ENCODE measurements around the gene MOGAT3. TPM values are rescaled to one million over a fixed set of nuclear protein-coding genes. Genes with fewer than 3 reads are reported as not detected.

Gene MOGAT3
- total RNA-seq, 2 donors from 2014 or later: not detected

DNA sequence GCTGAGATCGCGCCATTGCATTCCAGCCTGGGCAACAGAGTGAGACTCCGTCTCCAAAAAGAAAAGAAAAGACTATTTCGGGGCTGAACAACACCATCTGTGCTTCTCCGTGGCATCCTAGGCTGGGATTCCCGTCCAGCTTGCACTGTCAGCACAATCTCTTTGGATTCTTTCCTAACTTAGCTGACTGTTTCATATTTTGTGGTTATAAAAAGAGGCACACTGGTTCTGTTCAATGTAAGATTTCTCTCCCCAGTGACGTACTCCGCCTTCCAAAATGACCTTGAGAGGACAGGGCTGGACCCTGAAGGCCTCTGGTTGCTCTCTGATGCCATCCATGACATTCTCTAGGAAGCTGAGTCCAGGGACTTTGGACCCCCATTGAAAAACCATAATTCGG, 25.9 kb upstream of the MOGAT3 start:
- Histone ChIP-seq H3K36me3 (peaks cover 43% of the 10 kb centered on the region), H3K27ac (no peak overlapping the region), H3K9me3 (no peaks in the 10 kb centered on the region), H3K4me1 (peaks cover 0 to 4% of the 10 kb centered on the region in 2 donors), H3K4me3 (no peak overlapping the region), H3K27me3 (no peaks in the 10 kb centered on the region)
- no peak for DNase-seq (ENCODE audit: low spot score)
- TF ChIP-seq, protein P1, sequence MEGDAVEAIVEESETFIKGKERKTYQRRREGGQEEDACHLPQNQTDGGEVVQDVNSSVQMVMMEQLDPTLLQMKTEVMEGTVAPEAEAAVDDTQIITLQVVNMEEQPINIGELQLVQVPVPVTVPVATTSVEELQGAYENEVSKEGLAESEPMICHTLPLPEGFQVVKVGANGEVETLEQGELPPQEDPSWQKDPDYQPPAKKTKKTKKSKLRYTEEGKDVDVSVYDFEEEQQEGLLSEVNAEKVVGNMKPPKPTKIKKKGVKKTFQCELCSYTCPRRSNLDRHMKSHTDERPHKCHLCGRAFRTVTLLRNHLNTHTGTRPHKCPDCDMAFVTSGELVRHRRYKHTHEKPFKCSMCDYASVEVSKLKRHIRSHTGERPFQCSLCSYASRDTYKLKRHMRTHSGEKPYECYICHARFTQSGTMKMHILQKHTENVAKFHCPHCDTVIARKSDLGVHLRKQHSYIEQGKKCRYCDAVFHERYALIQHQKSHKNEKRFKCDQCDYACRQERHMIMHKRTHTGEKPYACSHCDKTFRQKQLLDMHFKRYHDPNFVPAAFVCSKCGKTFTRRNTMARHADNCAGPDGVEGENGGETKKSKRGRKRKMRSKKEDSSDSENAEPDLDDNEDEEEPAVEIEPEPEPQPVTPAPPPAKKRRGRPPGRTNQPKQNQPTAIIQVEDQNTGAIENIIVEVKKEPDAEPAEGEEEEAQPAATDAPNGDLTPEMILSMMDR (IDR thresholded peaks at IDR 0.05): no peak

GRCh38 chr7:101225650-101226049, 24.8 kb upstream of the MOGAT3 start:
- Histone ChIP-seq H3K27me3 (no peaks in the 10 kb centered on the region), H3K27ac (no peak overlapping the region), H3K36me3 (peaks cover 43% of the 10 kb centered on the region), H3K4me1 (peaks cover 0 to 2% of the 10 kb centered on the region in 2 donors), H3K9me3 (no peaks in the 10 kb centered on the region), H3K4me3 (no peak overlapping the region)
- TF ChIP-seq, protein P1 (IDR thresholded peaks at IDR 0.05): no peak
- no peak for DNase-seq (ENCODE audit: low spot score)

- peaks cover 43% of the 10 kb centered on the region for H3K36me3 ChIP-seq
- DNase-seq (ENCODE audit: low spot score): no peak
Measured at GRCh38 chr7:101223528-101223927, 22.7 kb upstream of the MOGAT3 start.

DNA sequence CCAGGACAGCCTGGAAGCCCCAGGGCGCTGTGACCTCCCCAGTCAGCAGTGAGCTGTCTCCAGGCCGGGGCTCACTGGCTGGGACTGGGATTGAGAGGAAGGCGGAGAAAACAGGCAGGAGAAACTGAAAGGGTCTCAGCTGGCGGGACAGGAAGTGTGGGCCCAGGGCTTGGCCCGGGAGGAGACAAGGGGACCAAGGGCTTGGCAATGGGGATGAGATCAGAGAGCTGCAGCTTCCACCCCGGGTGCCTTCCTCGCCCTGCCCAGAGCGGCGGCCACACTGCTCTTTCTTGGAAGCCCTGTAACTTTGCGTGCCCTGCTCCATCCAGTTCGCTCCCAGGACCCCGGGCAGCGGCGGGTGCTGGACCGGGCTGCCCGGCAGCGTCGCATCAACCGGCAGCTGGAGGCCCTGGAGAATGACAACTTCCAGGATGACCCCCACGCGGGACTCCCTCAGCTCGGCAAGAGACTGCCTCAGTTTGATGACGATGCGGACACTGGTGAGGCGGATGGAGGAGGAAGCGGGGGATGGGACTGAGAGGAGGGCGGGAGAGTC, 21.5 kb upstream of the MOGAT3 start:
- Histone ChIP-seq H3K27me3 (no peaks in the 10 kb centered on the region), H3K27ac (no peak overlapping the region), H3K4me1 (peaks cover 0 to 23% of the 10 kb centered on the region in 2 donors), H3K9me3 (no peaks in the 10 kb centered on the region), H3K4me3 (no peak overlapping the region), H3K36me3 (peaks cover 43% of the 10 kb centered on the region)
- DNase-seq (ENCODE audit: low spot score): no peak
- TF ChIP-seq, protein P1 (IDR thresholded peaks at IDR 0.05): no peak

More at GRCh38 chr7:101223528-101223927, 22.7 kb upstream of the MOGAT3 start:
- H3K27me3 ChIP-seq: no peaks in the 10 kb centered on the region
- TF ChIP-seq, protein P1 (IDR thresholded peaks at IDR 0.05): no peak
- no peak overlapping the region for H3K27ac ChIP-seq
- H3K4me3 ChIP-seq: no peak overlapping the region
- H3K4me1 ChIP-seq: peaks cover 0 to 20% of the 10 kb centered on the region in 2 donors
- no peaks in the 10 kb centered on the region for H3K9me3 ChIP-seq

DNA sequence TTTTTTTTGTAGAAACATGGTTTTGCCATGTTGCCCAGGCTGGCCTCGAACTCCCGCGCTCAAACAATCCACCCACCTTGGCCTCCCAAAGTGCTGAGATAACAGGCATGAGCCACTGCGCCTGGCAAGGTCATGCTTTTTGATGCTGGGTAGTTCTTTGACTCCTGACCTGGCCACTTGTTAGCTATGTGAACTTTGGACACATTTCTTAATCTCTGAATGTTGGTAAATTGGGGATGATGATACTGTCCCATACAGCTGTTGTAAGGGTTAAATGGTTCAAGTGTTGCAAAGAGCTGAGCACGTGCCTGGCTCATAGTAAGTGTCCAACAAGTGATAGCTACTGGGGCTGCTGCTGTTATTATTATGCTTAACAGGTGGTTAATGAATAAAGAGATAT, 19.5 kb upstream of the MOGAT3 start:
- TF ChIP-seq, protein P1 (IDR thresholded peaks at IDR 0.05): no peak
- Histone ChIP-seq H3K36me3 (peaks cover 28% of the 10 kb centered on the region), H3K4me1 (peaks cover 0 to 38% of the 10 kb centered on the region in 2 donors), H3K4me3 (no peak overlapping the region), H3K27me3 (no peaks in the 10 kb centered on the region), H3K27ac (no peak overlapping the region), H3K9me3 (no peaks in the 10 kb centered on the region)
- DNase-seq (ENCODE audit: low spot score): no peak

All from right atrium auricular region (tissue), 2 donors.